ENCODE results near the gene NTN3.

NTN3 gene

GRCh38 chr16:2511128-2511800 is 40.2 kb downstream of the NTN3 start:
- no peak for TF ChIP-seq CTCF (IDR thresholded peaks at IDR 0.05; ENCODE audit: extremely low read depth, missing control alignments)
- no peak for DNase-seq (ENCODE audit: low spot score)

- no peak for TF ChIP-seq CTCF (IDR thresholded peaks at IDR 0.05; ENCODE audit: extremely low read depth, missing control alignments)
Observed at GRCh38 chr16:2511996-2512734, 41.1 kb downstream of the NTN3 start.

GRCh38 chr16:2512735-2513404 is 41.8 kb downstream of the NTN3 start:
- peak; percentile 58 for DNase-seq (ENCODE audit: low spot score)
- no peak for TF ChIP-seq CTCF (IDR thresholded peaks at IDR 0.05; ENCODE audit: extremely low read depth, missing control alignments)

More at GRCh38 chr16:2511996-2512734, 41.1 kb downstream of the NTN3 start:
- no peak for DNase-seq (ENCODE audit: low spot score)

- no peak for TF ChIP-seq CTCF (IDR thresholded peaks at IDR 0.05; ENCODE audit: extremely low read depth, missing control alignments)
- peak; percentile 98 for DNase-seq (ENCODE audit: low spot score)
Observed at GRCh38 chr16:2513405-2514332, 42.6 kb downstream of the NTN3 start, which contains the start of gene ATP6V0C. ATP6V0C (plus strand) TSS chr16:2513952; CDS start chr16:2514104, 152 bp downstream.

- DNase-seq (ENCODE audit: low spot score): no peak
- no peak for TF ChIP-seq CTCF (IDR thresholded peaks at IDR 0.05; ENCODE audit: extremely low read depth, missing control alignments)
Observed at GRCh38 chr16:2514333-2515179, 43.5 kb downstream of the NTN3 start.

- DNase-seq (ENCODE audit: low spot score): no peak
- no peak for TF ChIP-seq CTCF (IDR thresholded peaks at IDR 0.05; ENCODE audit: extremely low read depth, missing control alignments)
Observed at GRCh38 chr16:2515180-2515851, 44.2 kb downstream of the NTN3 start.
